Measurements from ENCODE around the gene SEPTIN7.

- TF ChIP-seq CTCF (conservative IDR thresholded peaks at IDR 0.05) (no peak), ZFX (IDR thresholded peaks at IDR 0.05) (no peak)
Observed at GRCh38 chr7:35753761-35754603, 46.9 kb upstream of the SEPTIN7 start.
